Measurements from ENCODE around the gene LCA5.
A peak's percentile ranks its signal among the peaks of the same experiment; 100 is the strongest.
"Not testable (repeated sequence)": the region's sequence is repeated elsewhere in the genome, so short reads cannot be mapped to it uniquely, and the experiment has no call there.

LCA5 gene

GRCh38 chr6:79536954-79537747, at the start of gene LCA5:
LCA5 (minus strand) TSS chr6:79537430; CDS start chr6:79518894, 18,536 bp downstream.
- peak; percentile 65 to 71 for DNase-seq

GRCh38 chr6:79586548-79586947, 49.3 kb upstream of the LCA5 start:
- no peak for DNase-seq

- no peak for DNase-seq
Measured at GRCh38 chr6:79584332-79584731, 47.1 kb upstream of the LCA5 start.

- DNase-seq = not testable (repeated sequence)
Measured at GRCh38 chr6:79577926-79578325, 40.7 kb upstream of the LCA5 start.

GRCh38 chr6:79574630-79575225, 37.5 kb upstream of the LCA5 start:
- DNase-seq = no peak

- DNase-seq = no peak
Measured at GRCh38 chr6:79574174-79574573, 36.9 kb upstream of the LCA5 start.

GRCh38 chr6:79571030-79571367, 33.8 kb upstream of the LCA5 start:
- DNase-seq = no peak

GRCh38 chr6:79570129-79571029, 33.1 kb upstream of the LCA5 start:
- DNase-seq = no peak

- no peak for DNase-seq
Measured at GRCh38 chr6:79568996-79569395, 31.8 kb upstream of the LCA5 start.

GRCh38 chr6:79564636-79565035, 27.4 kb upstream of the LCA5 start:
- no peak for DNase-seq

- no peak for DNase-seq
Measured at GRCh38 chr6:79559706-79560105, 22.5 kb upstream of the LCA5 start.

- no peak for DNase-seq
Measured at GRCh38 chr6:79557673-79558467, 20.6 kb upstream of the LCA5 start.

GRCh38 chr6:79554305-79554704, 17.1 kb upstream of the LCA5 start:
- DNase-seq = no peak

GRCh38 chr6:79551401-79551800, 14.2 kb upstream of the LCA5 start:
- DNase-seq = no peak

- no peak for DNase-seq
Measured at GRCh38 chr6:79548304-79548703, 11.1 kb upstream of the LCA5 start.

GRCh38 chr6:79546186-79546585, 9.0 kb upstream of the LCA5 start:
- DNase-seq = no peak

GRCh38 chr6:79544939-79545450, 7.8 kb upstream of the LCA5 start:
- DNase-seq = no peak

GRCh38 chr6:79544299-79544927, 7.2 kb upstream of the LCA5 start:
- no peak for DNase-seq

- no peak for DNase-seq
Measured at GRCh38 chr6:79543886-79544285, 6.7 kb upstream of the LCA5 start.

- no peak for DNase-seq
Measured at GRCh38 chr6:79543411-79543810, 6.2 kb upstream of the LCA5 start.

- DNase-seq = no peak
Measured at GRCh38 chr6:79538106-79538971, 1.1 kb upstream of the LCA5 start.

Measured in activated CD4-positive, alpha-beta T cell treated with anti-CD3 and anti-CD28 coated beads, Interleukin-2, amount 50 U/mL, for 4 hours (primary cell).